KMS-11 (cell line): ENCODE results near the gene DENND5B.
"Not testable (repeated sequence)": the region's sequence is repeated elsewhere in the genome, so short reads cannot be mapped to it uniquely, and the experiment has no call there.

ENCODE experiments used
- H2AFZ ChIP-seq: fragments of 200-600 bp; sonication (generic); 2 replicates; pipeline ENCODE4 v1.6.1; 2016; ENCODE audit warnings: antibody characterized with exemption, mixed run types, low read depth
- H3K27ac ChIP-seq: fragments of 200-600 bp; sonication (generic); 2 replicates; pipeline ENCODE4 v1.6.1; 2016; ENCODE audit warnings: mild to moderate bottlenecking, mixed run types
- H3K27me3 ChIP-seq: fragments of 200-600 bp; sonication (generic); 2 replicates; pipeline ENCODE4 v1.6.1; 2017; ENCODE audit warnings: mild to moderate bottlenecking, low read depth, mixed run types, moderate library complexity; ENCODE audit not compliant: insufficient read depth
- H3K36me3 ChIP-seq: fragments of 200-600 bp; sonication (generic); 2 replicates; pipeline ENCODE4 v1.6.1; 2017; ENCODE audit warnings: mild to moderate bottlenecking, mixed run types; ENCODE audit not compliant: insufficient read depth
- H3K4me1 ChIP-seq: fragments of 200-600 bp; sonication (generic); 2 replicates; pipeline ENCODE4 v1.6.1; 2016; ENCODE audit warnings: mild to moderate bottlenecking, low read depth, mixed run types; ENCODE audit not compliant: poor library complexity, severe bottlenecking
- H3K4me2 ChIP-seq: fragments of 200-600 bp; sonication (generic); 2 replicates; pipeline ENCODE4 v1.7.0; 2016; ENCODE audit warnings: mild to moderate bottlenecking, mixed run types
- H3K4me3 ChIP-seq: fragments of 200-600 bp; sonication (generic); IDR thresholded peaks from 2 replicates; pipeline ENCODE4 v1.6.1; 2017; ENCODE audit warnings: low read depth, low read length, mixed read lengths; ENCODE audit not compliant: insufficient read depth
- H3K79me2 ChIP-seq: fragments of 200-600 bp; sonication (generic); 2 replicates; pipeline ENCODE4 v1.6.1; 2016; ENCODE audit warnings: low read depth, mixed run types; ENCODE audit not compliant: insufficient read depth
- H3K9ac ChIP-seq: fragments of 200-600 bp; sonication (generic); 2 replicates; pipeline ENCODE4 v1.6.1; 2016; ENCODE audit warnings: mild to moderate bottlenecking, mixed run types
- H4K20me1 ChIP-seq: fragments of 200-600 bp; sonication (generic); 2 replicates; pipeline ENCODE4 v1.6.1; 2016; ENCODE audit warnings: mild to moderate bottlenecking, mixed run types; ENCODE audit not compliant: insufficient read depth
- CTCF ChIP-seq: fragments of 200-600 bp; sonication (generic); conservative IDR thresholded peaks from 2 replicates; pipeline ENCODE4 v1.6.1; 2017; ENCODE audit warnings: low read depth, mild to moderate bottlenecking, antibody characterized with exemption, low read length, moderate library complexity, mixed read lengths

Gene DENND5B

DNA sequence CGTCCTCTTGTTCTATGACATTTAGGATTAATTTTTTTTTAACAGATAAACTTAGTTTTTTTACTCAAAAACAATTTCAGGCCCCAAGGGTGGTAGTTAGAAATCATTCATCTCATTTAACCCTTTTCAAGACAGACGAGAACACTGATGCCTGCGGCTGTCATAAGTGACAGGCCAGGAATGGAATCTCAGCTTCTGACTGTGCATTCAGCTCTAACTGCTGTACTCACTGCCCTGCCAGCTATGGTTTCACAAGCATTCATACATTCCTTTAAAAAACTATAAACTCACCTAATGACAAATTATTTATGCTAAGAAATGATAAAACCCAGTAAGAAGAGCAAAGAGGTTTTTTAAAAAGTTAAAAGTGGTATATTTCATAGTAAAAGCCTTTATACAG, 8.8 kb downstream of the DENND5B start:
- Histone ChIP-seq H3K4me1 (peaks cover 13% of the 10 kb centered on the region), H3K4me2 (no peak overlapping the region), H3K27ac (no peak overlapping the region), H4K20me1 (no peaks in the 10 kb centered on the region), H3K36me3 (no peaks in the 10 kb centered on the region), H3K4me3 (no peak overlapping the region), H2AFZ (no peak overlapping the region), H3K79me2 (no peaks in the 10 kb centered on the region), H3K27me3 (no peaks in the 10 kb centered on the region), H3K9ac (no peak overlapping the region)
- TF ChIP-seq CTCF = no peak

DNA sequence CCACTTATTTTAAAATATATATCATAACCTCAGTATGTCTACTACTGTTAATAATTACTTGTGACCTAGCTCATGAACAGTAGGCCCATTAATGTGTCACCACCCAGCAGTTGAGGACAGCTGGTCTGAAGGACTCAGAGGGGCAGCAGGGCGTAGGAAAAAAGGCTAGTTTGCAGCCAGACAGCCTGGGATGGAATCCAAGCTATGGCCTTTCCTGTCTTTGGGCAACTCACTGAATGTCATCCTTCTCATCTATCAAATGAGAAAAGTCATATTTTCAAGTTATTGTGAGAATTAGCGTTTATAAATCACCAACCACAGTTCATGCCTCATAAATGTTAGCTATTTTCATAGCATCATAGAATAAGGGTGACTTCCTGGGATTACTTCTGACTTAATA, 12.3 kb downstream of the DENND5B start:
- no peak for TF ChIP-seq CTCF
- Histone ChIP-seq H2AFZ (no peak overlapping the region), H3K4me3 (no peak overlapping the region), H3K9ac (no peak overlapping the region), H3K4me2 (no peak overlapping the region), H3K27ac (no peak overlapping the region), H3K36me3 (no peaks in the 10 kb centered on the region), H3K27me3 (no peaks in the 10 kb centered on the region), H4K20me1 (no peaks in the 10 kb centered on the region), H3K79me2 (no peaks in the 10 kb centered on the region), H3K4me1 (no peaks in the 10 kb centered on the region)

- Histone ChIP-seq H4K20me1 (no peaks in the 10 kb centered on the region), H3K4me1 (no peaks in the 10 kb centered on the region), H3K27ac (no peak overlapping the region), H2AFZ (no peak overlapping the region), H3K4me3 (no peak overlapping the region), H3K79me2 (no peaks in the 10 kb centered on the region), H3K27me3 (no peaks in the 10 kb centered on the region), H3K4me2 (no peak overlapping the region), H3K36me3 (no peaks in the 10 kb centered on the region), H3K9ac (no peak overlapping the region)
- no peak for TF ChIP-seq CTCF
These were observed 15.9 kb downstream of the DENND5B start for GRCh38 chr12:31574803-31575575.

- not testable (repeated sequence) for H3K4me3 ChIP-seq, H3K4me1 ChIP-seq, H3K27me3 ChIP-seq, H3K9ac ChIP-seq, H3K27ac ChIP-seq, H4K20me1 ChIP-seq, H3K79me2 ChIP-seq, H3K4me2 ChIP-seq, H2AFZ ChIP-seq, H3K36me3 ChIP-seq
These were observed 16.6 kb downstream of the DENND5B start for GRCh38 chr12:31574367-31574766.

GRCh38 chr12:31572900-31573600, 17.9 kb downstream of the DENND5B start:
- H3K27ac ChIP-seq = no peak overlapping the region
- H3K79me2 ChIP-seq = no peaks in the 10 kb centered on the region
- no peak overlapping the region for H3K4me3 ChIP-seq
- H4K20me1 ChIP-seq = no peaks in the 10 kb centered on the region
- no peak overlapping the region for H3K4me2 ChIP-seq
- H3K27me3 ChIP-seq = no peaks in the 10 kb centered on the region
- no peak overlapping the region for H2AFZ ChIP-seq
- H3K9ac ChIP-seq = no peak overlapping the region
- no peaks in the 10 kb centered on the region for H3K36me3 ChIP-seq
- no peaks in the 10 kb centered on the region for H3K4me1 ChIP-seq
- no peak for TF ChIP-seq CTCF
